Measurements from ENCODE around the gene SRRM4.

The SRRM4 gene

GRCh38 chr12:119171691-119172425, 190.5 kb downstream of the SRRM4 start:
- DNase-seq, result no peak

DNA sequence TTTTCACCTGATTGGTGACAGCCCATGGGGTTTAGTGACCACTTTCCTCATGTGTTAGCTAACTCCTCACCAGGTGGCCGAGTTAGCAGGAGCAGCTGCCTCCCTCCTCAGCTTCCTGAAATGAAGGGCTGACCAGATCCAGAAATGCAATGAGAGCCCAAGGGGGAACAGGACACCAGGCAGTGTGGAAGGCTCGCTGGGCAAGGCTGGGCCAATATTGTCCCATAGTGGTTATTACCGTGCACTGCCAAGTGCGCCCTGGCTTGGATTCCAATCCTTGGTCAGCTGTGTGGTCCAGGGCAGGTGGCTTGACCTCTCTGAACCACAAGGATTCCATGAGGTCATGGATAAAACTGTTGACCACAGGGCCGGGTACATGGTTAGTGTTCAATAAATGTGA, 193.7 kb downstream of the SRRM4 start:
- DNase-seq, result no peak

DNA sequence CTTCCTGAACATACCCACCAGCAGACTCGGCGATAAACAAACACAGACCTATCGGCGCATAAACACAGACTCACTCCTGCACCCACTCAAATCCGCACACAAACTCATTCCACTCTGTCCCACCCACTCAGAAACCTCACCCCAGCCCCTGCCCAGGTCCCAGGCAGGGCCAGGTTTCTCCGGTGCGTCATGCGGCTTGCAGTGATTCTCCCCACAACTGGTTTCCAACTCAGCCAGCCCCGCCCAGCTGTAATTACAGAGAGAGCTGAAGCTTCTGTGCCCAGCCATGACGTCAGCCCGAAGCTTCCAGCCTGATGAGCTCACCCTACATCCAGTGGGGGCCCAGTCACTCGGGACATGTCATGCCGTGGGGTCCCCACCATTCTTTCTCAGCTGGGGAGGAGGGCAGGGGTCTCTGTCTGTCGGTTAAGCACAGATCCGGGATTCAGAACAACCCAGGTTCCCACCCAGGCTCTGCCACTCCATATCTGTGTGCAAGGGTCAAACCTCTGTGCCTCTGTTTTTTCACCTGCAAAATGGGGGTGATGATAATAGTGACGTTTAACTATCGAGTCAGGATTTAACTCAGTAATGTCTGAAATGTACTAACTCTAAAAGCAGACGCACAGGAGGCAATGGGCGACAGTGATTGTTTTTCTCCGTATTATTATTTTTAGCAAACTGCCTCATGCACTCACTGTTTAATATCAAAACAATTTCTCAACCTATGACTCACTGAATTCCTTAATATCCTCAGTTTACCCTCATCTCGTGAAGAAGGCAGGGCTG, 195.1 kb downstream of the SRRM4 start:
- no peak for DNase-seq

DNA sequence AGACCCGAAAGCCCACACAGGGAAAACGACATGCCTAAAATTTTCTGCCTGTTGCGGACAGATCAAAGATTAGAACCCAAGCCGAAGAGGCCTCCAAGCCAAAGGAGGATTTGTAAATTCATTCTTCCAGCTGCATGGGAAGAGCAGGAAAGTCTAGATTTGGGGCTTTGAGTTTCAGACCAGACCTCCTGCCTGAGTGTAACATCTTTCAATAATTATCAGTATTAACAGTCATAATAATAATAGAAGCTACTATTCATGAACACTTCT, 195.7 kb downstream of the SRRM4 start:
- DNase-seq, result no peak

GRCh38 chr12:119177724-119178380, 196.5 kb downstream of the SRRM4 start:
- no peak for DNase-seq

DNA sequence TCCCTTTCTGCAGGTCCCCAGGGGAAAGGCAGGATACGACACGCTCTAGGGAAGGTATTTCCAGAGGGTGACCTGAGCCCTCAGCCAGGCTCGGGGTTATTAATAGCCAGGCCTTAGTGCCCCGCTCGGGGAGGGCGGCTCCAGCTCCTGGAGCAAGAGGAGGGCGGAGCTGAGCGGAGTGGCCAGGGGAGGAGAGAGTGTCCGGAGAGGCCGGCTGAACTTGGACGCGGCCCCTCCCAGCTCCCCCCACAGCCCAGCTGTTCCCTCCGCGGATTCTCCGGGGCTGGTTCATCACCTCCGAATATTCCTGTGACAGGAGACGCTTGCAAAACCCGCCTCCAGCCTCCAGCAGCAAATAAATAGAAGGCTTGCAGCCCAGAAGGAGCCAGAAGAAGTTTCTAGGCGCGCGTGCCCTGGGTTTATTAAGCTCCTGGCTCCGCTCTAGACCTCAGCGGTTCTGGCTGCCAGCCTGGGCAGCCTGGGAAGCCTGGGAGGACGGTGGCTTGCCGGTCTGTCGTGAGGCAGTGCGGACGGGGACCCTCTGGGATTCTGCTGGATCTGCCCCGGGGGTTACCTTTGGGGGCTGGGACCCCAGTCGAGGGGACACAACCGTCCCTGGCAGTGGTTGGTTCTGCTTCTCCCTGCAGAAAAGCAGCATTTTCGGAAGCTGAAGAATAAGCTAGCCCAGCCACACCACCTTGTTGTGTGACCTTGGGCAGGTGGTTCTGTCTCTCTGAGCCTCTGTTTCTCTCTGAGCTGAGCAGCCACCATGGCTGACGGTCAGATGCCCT, 197.4 kb downstream of the SRRM4 start, which contains the start of gene HSPB8:
HSPB8 (plus strand) TSS at position 388 of the 791 bp plus-strand sequence; CDS start at position 770, 382 bp downstream.
- DNase-seq, result no peak

- DNase-seq, result no peak
Measured at GRCh38 chr12:119179335-119180021, 198.1 kb downstream of the SRRM4 start.

DNA sequence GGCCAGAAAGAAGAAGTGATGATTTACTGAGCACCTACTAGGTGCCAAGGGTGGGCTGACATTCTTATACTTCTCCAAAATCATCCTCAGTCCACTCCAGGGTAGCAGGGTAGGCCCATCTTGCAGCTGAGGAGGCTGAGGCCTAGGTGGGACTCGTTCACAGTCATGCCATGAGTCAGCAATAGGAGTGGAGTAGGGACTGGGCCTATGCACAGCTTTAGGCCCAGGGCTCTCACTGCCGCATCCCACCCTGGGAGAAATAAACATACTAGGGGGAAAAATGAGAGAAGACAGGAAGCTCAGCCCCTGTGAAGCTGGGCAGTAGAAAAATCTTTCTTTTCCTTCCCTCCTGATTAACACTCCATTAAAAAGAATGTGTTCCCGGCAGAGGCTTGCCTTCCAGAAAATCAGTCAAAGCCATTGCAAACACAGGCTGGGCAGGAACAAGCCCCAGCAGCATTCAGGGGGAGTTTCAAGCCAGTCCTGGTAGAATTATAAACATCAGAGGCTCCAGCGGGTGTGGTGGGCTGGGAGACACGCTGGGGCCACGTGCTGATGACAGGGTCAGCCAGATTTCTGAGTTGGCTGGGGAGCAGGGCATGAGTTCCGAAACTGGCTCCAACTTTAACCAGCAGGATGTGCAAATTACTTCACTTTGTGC, 199.2 kb downstream of the SRRM4 start:
- no peak for DNase-seq

DNA sequence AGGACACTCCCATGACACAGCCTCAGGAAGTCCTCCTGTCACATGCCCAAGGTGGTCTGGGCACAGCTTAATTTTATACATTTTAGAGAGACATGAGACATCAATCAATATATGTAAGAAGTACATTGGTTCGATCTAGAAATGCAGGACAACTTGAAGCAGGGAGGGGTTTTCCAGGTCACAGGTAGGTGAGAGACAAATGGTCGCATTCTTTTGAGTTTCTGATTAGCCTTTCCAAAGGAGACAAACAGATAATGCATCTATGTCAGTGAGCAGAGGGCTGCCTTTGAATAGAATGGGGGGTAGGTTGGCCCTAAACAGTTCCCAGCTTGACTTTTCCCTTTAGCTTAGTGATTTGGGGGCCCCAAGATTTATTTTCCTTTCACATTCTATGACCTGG, 199.9 kb downstream of the SRRM4 start:
- no peak for DNase-seq

DNA sequence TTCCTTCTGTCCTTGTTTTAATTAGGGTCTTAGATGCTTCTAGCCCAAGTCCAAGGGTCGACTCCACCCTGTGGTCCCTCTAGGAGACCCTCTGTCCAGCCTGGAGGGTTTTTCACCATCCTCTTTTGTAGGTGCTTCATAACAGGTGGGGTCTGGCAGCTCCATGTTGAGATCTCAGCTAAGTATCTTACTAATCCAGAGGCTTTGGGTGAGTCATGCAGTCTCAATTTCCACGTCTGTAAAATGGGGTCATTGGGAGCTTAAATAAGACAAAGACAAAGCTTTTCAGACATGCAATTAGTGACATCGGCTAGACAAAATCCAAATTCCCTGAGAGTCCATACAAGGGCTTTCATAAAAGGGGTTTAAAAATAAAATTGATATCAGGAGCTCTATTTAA, 200.6 kb downstream of the SRRM4 start:
- no peak for DNase-seq

DNA sequence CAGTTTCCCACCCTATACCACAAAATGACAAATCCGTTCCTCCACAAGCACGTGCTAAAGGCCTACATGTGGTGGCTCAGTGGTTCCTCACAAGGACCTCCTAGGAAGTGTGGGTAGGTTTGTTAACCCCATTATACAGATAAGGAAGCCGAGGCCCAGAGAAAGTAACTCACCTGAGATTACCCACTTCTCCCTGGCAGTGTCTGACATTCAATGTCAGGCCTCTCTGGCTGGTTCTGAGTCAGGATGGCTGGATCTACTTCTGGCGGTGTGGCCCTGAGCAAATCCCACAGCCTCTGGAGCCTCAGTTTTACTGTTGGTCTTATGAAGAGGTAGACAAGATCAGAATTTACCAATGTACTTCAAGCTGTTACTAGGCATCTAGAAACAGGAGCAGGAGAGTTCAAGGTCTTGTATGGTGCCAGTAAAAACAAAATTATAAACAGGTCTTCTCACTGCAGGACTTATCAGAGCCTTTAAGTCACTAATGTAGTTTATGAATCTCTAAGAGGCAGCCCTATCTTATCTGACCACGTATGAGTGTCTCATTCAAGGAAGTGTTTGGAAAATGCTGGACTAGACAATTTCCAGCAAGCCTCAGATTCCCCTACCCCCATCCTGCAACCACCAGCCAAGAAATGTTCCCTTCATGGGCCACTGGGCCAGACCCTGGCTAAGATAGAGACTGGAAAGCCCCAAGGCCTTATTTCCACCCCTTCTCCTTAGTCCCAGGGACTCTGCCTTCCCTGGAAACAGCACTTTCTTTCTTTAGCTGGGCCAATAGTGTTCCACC, 201.6 kb downstream of the SRRM4 start:
- no peak for DNase-seq

DNA sequence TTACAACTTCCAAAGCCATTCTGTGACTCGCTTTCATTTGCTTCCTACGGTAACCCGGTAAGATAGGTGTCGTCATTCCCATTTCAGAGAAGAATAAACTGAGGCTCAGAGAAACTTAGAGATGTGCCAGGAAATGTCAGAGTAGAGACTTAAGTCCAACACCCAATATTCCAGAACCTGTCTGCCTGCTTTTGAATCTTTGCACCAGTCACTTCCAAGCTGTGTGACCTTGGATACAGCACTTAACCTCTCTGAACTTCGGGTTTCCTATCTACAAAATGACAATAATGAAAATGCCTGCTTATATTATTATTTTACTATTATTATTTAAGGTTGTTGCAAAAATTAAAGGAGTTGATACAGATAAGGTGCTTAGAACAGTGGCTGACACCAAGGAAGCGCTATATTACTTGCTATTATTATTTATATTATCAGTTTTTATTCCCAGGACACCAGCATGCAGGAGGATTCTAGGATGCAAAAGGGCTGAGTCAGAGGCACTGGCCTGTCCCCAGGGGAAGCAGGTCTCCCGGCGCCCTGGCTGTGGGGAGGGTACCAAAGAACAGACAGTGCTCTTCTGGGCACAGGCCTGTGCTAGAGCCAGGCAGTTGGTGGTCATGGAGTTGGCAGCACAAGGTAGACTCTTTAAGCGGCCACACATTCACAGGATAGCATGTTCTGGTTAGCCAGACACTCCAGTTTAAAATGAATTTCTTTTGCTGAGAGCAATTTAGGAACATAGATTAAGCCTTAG, 202.8 kb downstream of the SRRM4 start:
- DNase-seq, result no peak

- no peak for DNase-seq
Measured at GRCh38 chr12:119195256-119195655, 213.9 kb downstream of the SRRM4 start.

- DNase-seq, result no peak
Measured at GRCh38 chr12:119198440-119198839, 217.1 kb downstream of the SRRM4 start.

DNA sequence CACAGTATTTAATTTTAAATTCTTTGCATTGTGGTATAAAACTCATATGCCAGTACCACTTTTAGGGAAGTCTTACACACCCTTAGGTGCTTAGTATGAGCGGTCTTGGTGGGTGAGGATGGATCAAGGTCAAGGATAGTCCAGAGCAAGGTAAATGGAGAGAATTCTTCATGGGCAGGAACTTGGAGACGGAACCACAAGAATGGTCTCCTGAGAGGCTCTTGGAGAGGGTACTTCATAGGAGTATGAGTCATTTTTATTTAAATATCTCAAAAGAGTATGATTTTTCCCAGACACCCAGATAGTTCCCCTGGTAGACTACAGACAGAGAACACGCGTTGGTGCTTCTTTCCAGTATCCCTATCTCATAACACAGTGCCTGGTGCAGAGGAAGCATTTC, 219.3 kb downstream of the SRRM4 start:
- no peak for DNase-seq

DNA sequence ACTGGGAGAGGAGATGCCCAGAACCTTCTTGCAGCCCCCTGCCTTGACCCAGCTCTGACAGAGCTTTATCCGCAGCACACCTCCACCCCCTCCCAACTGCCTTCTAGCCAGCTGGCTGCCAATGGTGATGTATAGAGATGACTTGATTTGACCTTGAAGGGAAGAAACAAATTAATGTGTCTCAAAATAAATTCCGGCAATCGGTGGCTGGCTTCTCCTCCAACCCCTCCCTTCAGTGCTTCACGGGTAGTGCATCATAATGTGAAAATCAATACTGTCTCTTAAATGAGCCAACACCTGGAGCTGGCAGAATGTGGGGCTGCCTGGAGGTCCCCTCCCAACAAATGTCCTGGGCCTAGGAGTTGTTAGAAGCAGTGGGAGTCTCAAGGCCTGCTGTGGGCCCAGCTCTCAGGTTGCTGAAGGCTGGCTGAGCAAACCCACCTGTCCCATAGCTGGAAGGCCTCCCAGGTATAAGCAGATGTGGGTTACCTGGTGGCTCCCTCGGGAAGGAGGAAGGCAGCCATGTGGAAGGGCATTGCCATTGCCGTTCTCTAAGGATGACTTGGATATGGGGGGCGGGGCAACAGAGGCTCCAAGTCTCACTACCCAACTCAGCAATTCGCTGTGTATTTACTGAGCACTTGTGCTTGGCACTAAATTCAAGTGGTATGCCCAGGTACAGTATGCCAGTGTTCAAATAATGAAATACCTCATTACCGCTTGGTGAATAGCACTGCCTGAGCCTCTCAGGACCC, 220.6 kb downstream of the SRRM4 start:
- no peak for DNase-seq

- no peak for DNase-seq
Measured at GRCh38 chr12:119202544-119202943, 221.2 kb downstream of the SRRM4 start.

GRCh38 chr12:119204131-119204530, 222.8 kb downstream of the SRRM4 start:
- DNase-seq, result no peak

DNA sequence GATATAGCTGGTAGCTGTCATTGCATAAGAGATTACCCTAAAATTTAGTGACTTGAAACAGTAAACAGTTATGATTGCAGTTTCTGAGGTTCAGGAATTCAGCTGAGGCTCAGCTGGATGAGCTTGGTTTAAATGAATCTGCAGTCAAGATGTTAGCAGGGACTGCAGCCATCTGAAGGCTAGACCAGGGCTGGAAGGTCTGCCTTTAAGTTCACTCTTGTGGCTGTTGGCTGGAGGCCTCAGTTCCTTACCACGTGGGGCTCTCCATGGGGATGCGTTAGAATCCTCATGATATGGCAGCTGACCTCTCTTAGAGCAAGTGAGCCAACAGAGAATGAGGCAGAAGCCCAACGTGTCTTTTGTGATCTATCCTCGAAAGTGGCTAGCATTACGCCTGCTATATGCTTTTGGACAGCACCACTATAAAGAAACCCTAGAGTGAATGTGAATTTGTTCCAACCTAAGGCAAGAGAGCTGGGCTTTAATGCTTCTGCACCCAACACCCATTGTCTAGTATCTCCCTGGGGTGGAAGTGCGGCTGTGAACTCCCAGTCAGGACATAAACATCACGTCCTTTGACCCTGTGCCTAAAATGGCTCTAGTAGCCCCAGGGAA, 223.4 kb downstream of the SRRM4 start:
- DNase-seq, result no peak

Measured in NCI-H1048 (cell line).